ENCODE results near the gene NLK. TPM values are rescaled to one million over a fixed set of nuclear protein-coding genes. Genes with fewer than 3 reads are reported as not detected.
"Not testable (repeated sequence)": the region's sequence is repeated elsewhere in the genome, so short reads cannot be mapped to it uniquely, and the experiment has no call there.

Gene NLK
- total and polyA plus RNA-seq, 4 donors = 28.2 to 48.5 (median 34.6) TPM

DNA sequence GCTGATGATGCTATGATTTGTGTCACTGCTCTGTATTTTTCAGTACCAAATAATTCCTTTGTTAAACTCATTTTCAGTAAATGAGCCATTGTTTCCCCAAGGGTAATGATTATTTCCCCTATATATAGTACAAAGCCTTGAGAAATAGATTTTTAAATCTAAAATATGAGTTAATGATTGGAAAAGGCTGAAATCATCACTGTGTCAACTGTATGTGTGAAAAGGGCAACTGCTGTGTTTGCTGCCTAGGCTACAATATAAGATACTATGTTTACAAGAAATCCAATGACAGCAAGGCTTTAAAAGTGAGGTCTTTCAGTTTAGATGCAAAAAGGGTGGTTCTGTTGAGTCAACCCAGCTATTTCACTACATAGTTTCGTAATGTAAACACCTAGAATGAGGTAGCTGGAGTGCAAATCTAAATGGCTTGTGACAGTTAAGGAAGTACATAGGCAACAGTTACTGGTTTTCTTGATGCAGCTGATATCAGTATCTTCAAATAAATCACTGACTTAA is 15.3 kb downstream of the NLK start:
- Histone ChIP-seq H3K27me3 (ENCODE audit: control insufficient read depth, insufficient read depth, low read length) (no peaks in the 10 kb centered on the region), H3K27ac (ENCODE audit: low read depth, low read length) (no peak overlapping the region), H3K9me3 (ENCODE audit: control insufficient read depth, insufficient read depth, low read length) (no peaks in the 10 kb centered on the region), H3K4me1 (ENCODE audit: control insufficient read depth, insufficient read depth, low read length) (no peaks in the 10 kb centered on the region), H3K36me3 (ENCODE audit: control insufficient read depth, insufficient read depth, low read length) (no peaks in the 10 kb centered on the region), H3K4me3 (ENCODE audit: low read depth, low read length) (no peak overlapping the region)
- WGBS (ENCODE audit: insufficient coverage) = no CpG with 5 or more reads among the region's 1 CpG
- no peak for DNase-seq (ENCODE audit: low read depth in 4 of 6, low spot score in 6 of 6)

DNA sequence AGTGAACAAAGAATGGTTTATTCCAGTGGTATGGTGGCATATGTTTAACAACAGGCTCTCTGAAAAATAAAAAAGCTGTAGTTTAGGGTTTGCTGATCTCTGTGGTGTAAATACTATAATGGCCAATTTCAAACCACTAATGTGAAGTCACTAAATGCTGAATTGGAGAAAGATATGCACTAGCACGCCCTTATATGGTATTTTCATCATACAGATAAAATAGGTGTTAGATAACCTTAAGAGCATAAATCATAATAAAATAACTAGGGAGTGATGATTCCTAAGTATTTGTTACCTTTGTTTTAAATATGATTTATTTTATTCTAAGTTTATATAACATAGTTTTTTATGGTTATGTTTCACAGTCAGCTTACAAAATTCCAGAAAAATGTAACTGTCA is 17.2 kb downstream of the NLK start:
- Histone ChIP-seq H3K36me3 (ENCODE audit: control insufficient read depth, insufficient read depth, low read length) (no peaks in the 10 kb centered on the region), H3K4me1 (ENCODE audit: control insufficient read depth, insufficient read depth, low read length) (no peaks in the 10 kb centered on the region), H3K4me3 (ENCODE audit: low read depth, low read length) (no peak overlapping the region), H3K27me3 (ENCODE audit: control insufficient read depth, insufficient read depth, low read length) (no peaks in the 10 kb centered on the region), H3K9me3 (ENCODE audit: control insufficient read depth, insufficient read depth, low read length) (no peaks in the 10 kb centered on the region), H3K27ac (ENCODE audit: low read depth, low read length) (no peak overlapping the region)
- DNase-seq (ENCODE audit: low read depth in 4 of 6, low spot score in 6 of 6) = no peak
- WGBS (ENCODE audit: insufficient coverage) = no CpG with 5 or more reads among the region's 1 CpG

DNA sequence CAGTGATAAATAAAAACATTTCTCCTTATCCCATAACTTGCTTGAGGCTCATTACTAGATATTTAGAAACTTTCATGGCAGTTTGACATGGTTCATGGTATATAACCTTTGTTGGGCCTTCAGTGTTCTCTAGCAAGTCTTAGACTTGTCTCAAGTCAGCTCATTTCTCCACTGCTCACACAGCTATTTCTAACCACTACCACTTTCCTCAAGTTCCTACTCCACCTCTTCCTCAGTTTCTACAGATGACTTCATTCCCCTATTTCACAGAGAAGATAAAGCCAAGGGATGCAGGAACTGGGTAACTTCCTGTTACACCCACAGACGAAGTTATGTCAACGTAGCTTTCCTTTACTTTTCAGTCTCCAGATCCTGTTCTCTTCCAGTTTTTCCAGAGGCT is 23.2 kb downstream of the NLK start:
- Histone ChIP-seq H3K36me3 (ENCODE audit: control insufficient read depth, insufficient read depth, low read length) (no peaks in the 10 kb centered on the region), H3K4me3 (ENCODE audit: low read depth, low read length) (no peak overlapping the region), H3K27ac (ENCODE audit: low read depth, low read length) (no peak overlapping the region), H3K4me1 (ENCODE audit: control insufficient read depth, insufficient read depth, low read length) (no peaks in the 10 kb centered on the region), H3K27me3 (ENCODE audit: control insufficient read depth, insufficient read depth, low read length) (no peaks in the 10 kb centered on the region), H3K9me3 (ENCODE audit: control insufficient read depth, insufficient read depth, low read length) (peaks cover 1% of the 10 kb centered on the region)
- WGBS (ENCODE audit: insufficient coverage) = 85% methylated on average over 2 of the region's 2 CpGs
- DNase-seq (ENCODE audit: low read depth in 4 of 6, low spot score in 6 of 6) = no peak

DNA sequence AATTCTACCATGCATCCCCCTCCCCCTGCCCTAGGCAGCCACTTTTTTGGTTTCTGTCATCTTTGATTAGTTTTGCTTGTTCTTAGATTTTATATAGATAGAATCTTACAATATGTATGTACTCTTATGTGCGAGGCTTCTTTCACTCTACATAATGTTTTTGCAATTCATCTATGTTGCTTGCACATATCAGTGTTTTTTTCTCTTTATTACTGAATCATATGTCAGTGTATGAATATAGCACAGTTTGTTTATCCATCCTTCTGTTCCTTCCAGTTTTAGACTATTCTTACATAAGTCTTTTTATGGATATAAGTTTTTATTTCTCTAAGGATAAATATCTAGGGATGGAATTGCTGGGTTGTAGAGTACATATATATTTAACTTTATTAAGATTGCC is 26.6 kb downstream of the NLK start:
- Histone ChIP-seq H3K36me3 (ENCODE audit: control insufficient read depth, insufficient read depth, low read length) (no peaks in the 10 kb centered on the region), H3K9me3 (ENCODE audit: control insufficient read depth, insufficient read depth, low read length) (peaks cover 10% of the 10 kb centered on the region), H3K4me3 (ENCODE audit: low read depth, low read length) (no peak overlapping the region), H3K27ac (ENCODE audit: low read depth, low read length) (no peak overlapping the region), H3K27me3 (ENCODE audit: control insufficient read depth, insufficient read depth, low read length) (no peaks in the 10 kb centered on the region), H3K4me1 (ENCODE audit: control insufficient read depth, insufficient read depth, low read length) (no peaks in the 10 kb centered on the region)
- no CpG with 5 or more reads among the region's 1 CpG for whole genome bisulfite sequencing (ENCODE audit: insufficient coverage)
- DNase-seq (ENCODE audit: low read depth in 4 of 6, low spot score in 6 of 6) = no peak

- Histone ChIP-seq H3K4me3 (ENCODE audit: low read depth, low read length) (no peak overlapping the region), H3K27me3 (ENCODE audit: control insufficient read depth, insufficient read depth, low read length) (no peaks in the 10 kb centered on the region), H3K27ac (ENCODE audit: low read depth, low read length) (no peak overlapping the region), H3K36me3 (ENCODE audit: control insufficient read depth, insufficient read depth, low read length) (no peaks in the 10 kb centered on the region), H3K4me1 (ENCODE audit: control insufficient read depth, insufficient read depth, low read length) (no peaks in the 10 kb centered on the region), H3K9me3 (ENCODE audit: control insufficient read depth, insufficient read depth, low read length) (peaks cover 10% of the 10 kb centered on the region)
- no CpG with 5 or more reads among the region's 1 CpG for WGBS (ENCODE audit: insufficient coverage)
- no peak for DNase-seq (ENCODE audit: low read depth in 4 of 6, low spot score in 6 of 6)
Observed at GRCh38 chr17:28071179-28071578, 28.7 kb downstream of the NLK start.

GRCh38 chr17:28071891-28072606 is 29.6 kb downstream of the NLK start:
- Histone ChIP-seq H3K36me3 (ENCODE audit: control insufficient read depth, insufficient read depth, low read length) (no peaks in the 10 kb centered on the region), H3K4me3 (ENCODE audit: low read depth, low read length) (no peak overlapping the region), H3K27me3 (ENCODE audit: control insufficient read depth, insufficient read depth, low read length) (no peaks in the 10 kb centered on the region), H3K4me1 (ENCODE audit: control insufficient read depth, insufficient read depth, low read length) (no peaks in the 10 kb centered on the region), H3K27ac (ENCODE audit: low read depth, low read length) (no peak overlapping the region), H3K9me3 (ENCODE audit: control insufficient read depth, insufficient read depth, low read length) (peaks cover 10% of the 10 kb centered on the region)
- WGBS (ENCODE audit: insufficient coverage) = 100% methylated on average over 2 of the region's 6 CpGs
- no peak for DNase-seq (ENCODE audit: low read depth in 4 of 6, low spot score in 6 of 6)

DNA sequence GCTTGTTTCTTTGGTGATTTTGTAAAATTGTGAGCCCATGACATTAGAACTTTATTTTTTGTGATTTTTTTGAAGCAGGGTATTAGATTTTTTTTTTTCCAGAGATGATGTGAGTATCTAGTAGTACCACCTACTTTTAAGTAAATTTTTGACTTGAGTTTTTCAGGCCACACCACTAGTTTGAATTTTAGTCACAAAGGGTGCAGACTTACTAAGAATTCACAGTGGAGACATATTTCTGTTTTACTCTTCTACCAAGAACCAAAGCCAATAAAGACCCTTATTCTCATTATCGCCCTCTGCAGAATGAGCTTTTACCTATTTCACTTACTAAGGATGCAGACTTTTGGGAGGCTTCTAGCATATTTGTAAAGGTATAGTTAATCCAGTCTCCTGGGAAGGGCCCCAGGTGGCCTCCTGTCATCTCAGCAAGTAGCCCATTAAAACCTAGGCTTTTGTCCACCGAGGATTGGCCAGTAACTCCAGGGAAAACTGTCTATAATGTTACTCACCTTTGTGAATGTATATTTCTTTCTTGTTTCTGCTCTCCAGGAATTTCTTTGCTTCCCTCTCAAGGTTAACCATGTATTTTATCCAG is 30.6 kb downstream of the NLK start:
- H3K9me3 ChIP-seq (ENCODE audit: control insufficient read depth, insufficient read depth, low read length) = peaks cover 10% of the 10 kb centered on the region
- DNase-seq (ENCODE audit: low read depth in 4 of 6, low spot score in 6 of 6) = no peak
- H3K27me3 ChIP-seq (ENCODE audit: control insufficient read depth, insufficient read depth, low read length) = no peaks in the 10 kb centered on the region
- H3K4me1 ChIP-seq (ENCODE audit: control insufficient read depth, insufficient read depth, low read length) = no peaks in the 10 kb centered on the region
- no peaks in the 10 kb centered on the region for H3K36me3 ChIP-seq (ENCODE audit: control insufficient read depth, insufficient read depth, low read length)
- no peak overlapping the region for H3K27ac ChIP-seq (ENCODE audit: low read depth, low read length)
- WGBS (ENCODE audit: insufficient coverage) = no CpG with 5 or more reads among the region's 2 CpGs
- H3K4me3 ChIP-seq (ENCODE audit: low read depth, low read length) = no peak overlapping the region

DNA sequence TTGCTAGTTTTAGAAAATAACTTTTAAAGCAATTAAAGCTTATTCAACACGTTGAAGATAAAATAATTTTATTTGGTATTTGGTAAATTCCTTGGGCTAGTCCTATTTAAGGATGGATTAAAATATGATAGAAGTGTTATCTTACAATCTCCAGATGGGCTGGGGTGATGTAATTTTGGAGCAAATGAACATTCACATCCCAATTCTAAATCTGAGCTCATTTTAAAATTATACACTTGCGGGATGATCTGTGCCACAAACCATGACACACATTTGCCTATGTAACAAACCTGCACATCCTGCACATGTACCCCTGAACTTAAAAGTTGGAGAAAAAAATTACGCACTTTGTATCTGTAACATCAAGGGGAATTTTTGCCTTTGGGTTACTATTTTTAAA is 31.5 kb downstream of the NLK start:
- H3K4me1 ChIP-seq (ENCODE audit: control insufficient read depth, insufficient read depth, low read length) = no peaks in the 10 kb centered on the region
- peaks cover 10% of the 10 kb centered on the region for H3K9me3 ChIP-seq (ENCODE audit: control insufficient read depth, insufficient read depth, low read length)
- WGBS (ENCODE audit: insufficient coverage) = no CpG with 5 or more reads among the region's 3 CpGs
- H3K36me3 ChIP-seq (ENCODE audit: control insufficient read depth, insufficient read depth, low read length) = no peaks in the 10 kb centered on the region
- DNase-seq (ENCODE audit: low read depth in 4 of 6, low spot score in 6 of 6) = no peak
- no peaks in the 10 kb centered on the region for H3K27me3 ChIP-seq (ENCODE audit: control insufficient read depth, insufficient read depth, low read length)
- H3K4me3 ChIP-seq (ENCODE audit: low read depth, low read length) = no peak overlapping the region
- no peak overlapping the region for H3K27ac ChIP-seq (ENCODE audit: low read depth, low read length)

GRCh38 chr17:28076144-28076543 is 33.7 kb downstream of the NLK start:
- Histone ChIP-seq H3K4me3 (ENCODE audit: low read depth, low read length) (no peak overlapping the region), H3K36me3 (ENCODE audit: control insufficient read depth, insufficient read depth, low read length) (no peaks in the 10 kb centered on the region), H3K27ac (ENCODE audit: low read depth, low read length) (no peak overlapping the region), H3K9me3 (ENCODE audit: control insufficient read depth, insufficient read depth, low read length) (peaks cover 4% of the 10 kb centered on the region), H3K27me3 (ENCODE audit: control insufficient read depth, insufficient read depth, low read length) (no peaks in the 10 kb centered on the region), H3K4me1 (ENCODE audit: control insufficient read depth, insufficient read depth, low read length) (no peaks in the 10 kb centered on the region)
- DNase-seq (ENCODE audit: low read depth in 4 of 6, low spot score in 6 of 6) = no peak
- WGBS (ENCODE audit: insufficient coverage) = no CpG with 5 or more reads among the region's 1 CpG

GRCh38 chr17:28077140-28077539 is 34.7 kb downstream of the NLK start:
- H3K27ac ChIP-seq (ENCODE audit: low read depth, low read length) = not testable (repeated sequence)
- WGBS (ENCODE audit: insufficient coverage) = no CpG with 5 or more reads among the region's 6 CpGs

More at GRCh38 chr17:28077140-28077539, 34.7 kb downstream of the NLK start:
- not testable (repeated sequence) for DNase-seq (ENCODE audit: low read depth in 4 of 6, low spot score in 6 of 6); H3K36me3 ChIP-seq (ENCODE audit: control insufficient read depth, insufficient read depth, low read length); H3K4me1 ChIP-seq (ENCODE audit: control insufficient read depth, insufficient read depth, low read length); H3K9me3 ChIP-seq (ENCODE audit: control insufficient read depth, insufficient read depth, low read length); H3K27me3 ChIP-seq (ENCODE audit: control insufficient read depth, insufficient read depth, low read length); H3K4me3 ChIP-seq (ENCODE audit: low read depth, low read length)
